Dermis microvascular lymphatic vessel endothelial cell (primary cell): ENCODE results near the gene ZDHHC19. TPM values are rescaled to one million over a fixed set of nuclear protein-coding genes. Genes with fewer than 3 reads are reported as not detected.
"Not testable (repeated sequence)": the region's sequence is repeated elsewhere in the genome, so short reads cannot be mapped to it uniquely, and the experiment has no call there.

Source experiments
- DNase-seq, 2 donors: peaks; one replicate each; pipeline versions ENCODE4 v3.0.0 to v3.0.0-alpha.2; 2010; ENCODE audit warnings: low read depth in 2 of 2
- total RNA-seq: library from RNA; depleted of rRNA; stranded (reverse); fragments of >200 nt; gene quantifications from 2 replicates; pipeline ENCODE4 v1.2.1, GENCODE V29; 2014

The ZDHHC19 gene
- not detected in 2 replicates for total RNA-seq

GRCh38 chr3:196210673-196211556, at the start of gene ZDHHC19:
ZDHHC19 (minus strand) TSS chr3:196211400; CDS start chr3:196211315, 85 bp downstream.
- DNase-seq = no peak

GRCh38 chr3:196260784-196261183, 49.6 kb upstream of the ZDHHC19 start:
- no peak for DNase-seq

- DNase-seq = no peak
Measured at GRCh38 chr3:196255776-196256175, 44.6 kb upstream of the ZDHHC19 start.

GRCh38 chr3:196254376-196255283, 43.4 kb upstream of the ZDHHC19 start:
- DNase-seq = no peak

- no peak for DNase-seq
Measured at GRCh38 chr3:196251918-196252317, 40.7 kb upstream of the ZDHHC19 start.

GRCh38 chr3:196246612-196247308, 35.6 kb upstream of the ZDHHC19 start:
- DNase-seq = no peak

- DNase-seq = not testable (repeated sequence)
Measured at GRCh38 chr3:196244166-196244565, 33.0 kb upstream of the ZDHHC19 start.

- no peak for DNase-seq
Measured at GRCh38 chr3:196241704-196242103, 30.5 kb upstream of the ZDHHC19 start.

- DNase-seq = no peak
Measured at GRCh38 chr3:196240424-196240823, 29.2 kb upstream of the ZDHHC19 start.

- DNase-seq = no peak
Measured at GRCh38 chr3:196238612-196239560, 27.7 kb upstream of the ZDHHC19 start.

- DNase-seq = no peak
Measured at GRCh38 chr3:196237203-196237602, 26.0 kb upstream of the ZDHHC19 start.

- DNase-seq = no peak
Measured at GRCh38 chr3:196236223-196236622, 25.0 kb upstream of the ZDHHC19 start.

GRCh38 chr3:196235452-196236122, 24.4 kb upstream of the ZDHHC19 start:
- no peak for DNase-seq

GRCh38 chr3:196232882-196233251, 21.7 kb upstream of the ZDHHC19 start:
- DNase-seq = no peak

- DNase-seq = no peak
Measured at GRCh38 chr3:196232154-196232881, 21.1 kb upstream of the ZDHHC19 start.

GRCh38 chr3:196227629-196228493, 16.7 kb upstream of the ZDHHC19 start:
- no peak for DNase-seq

GRCh38 chr3:196227121-196227561, 15.9 kb upstream of the ZDHHC19 start:
- no peak for DNase-seq

GRCh38 chr3:196225763-196226364, 14.7 kb upstream of the ZDHHC19 start:
- no peak for DNase-seq
